ENCODE results near the gene GAPDHS.

Gene GAPDHS

DNA sequence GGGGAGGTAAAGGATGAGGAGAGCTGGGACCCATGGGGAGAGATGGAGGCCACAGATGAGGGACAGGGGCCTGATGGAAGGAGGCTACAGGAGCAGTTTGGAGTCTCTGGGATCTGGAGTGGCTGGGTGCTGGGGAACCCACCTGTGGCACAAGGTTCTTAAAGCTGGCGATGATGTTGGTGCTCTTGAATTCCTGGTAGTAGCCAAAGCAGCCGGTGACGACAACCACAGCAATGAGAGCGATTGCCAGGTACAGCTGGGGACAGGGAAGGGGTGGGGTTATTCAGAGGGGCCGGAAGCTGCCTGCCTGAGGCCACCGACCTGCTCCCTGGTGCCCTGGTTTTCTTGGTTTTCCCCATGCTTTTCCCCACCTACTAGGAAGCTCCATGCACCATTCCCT lies 27.4 kb downstream of the GAPDHS start:
- peaks cover 50% of the 10 kb centered on the region for H3K27me3 ChIP-seq (ENCODE audit: insufficient read depth, low read length)
- no peak overlapping the region for H3K4me3 ChIP-seq (ENCODE audit: low read length)
- no peaks in the 10 kb centered on the region for H3K9me3 ChIP-seq (ENCODE audit: insufficient read depth, low read depth, low read length)
- no peaks in the 10 kb centered on the region for H3K36me3 ChIP-seq (ENCODE audit: insufficient read depth, low read depth, low read length)
- H3K27ac ChIP-seq (ENCODE audit: low read length), result no peak overlapping the region
- H3K9ac ChIP-seq (ENCODE audit: low read depth, low read length), result no peak overlapping the region
- no peaks in the 10 kb centered on the region for H3K4me1 ChIP-seq (ENCODE audit: insufficient read depth, low read length)

DNA sequence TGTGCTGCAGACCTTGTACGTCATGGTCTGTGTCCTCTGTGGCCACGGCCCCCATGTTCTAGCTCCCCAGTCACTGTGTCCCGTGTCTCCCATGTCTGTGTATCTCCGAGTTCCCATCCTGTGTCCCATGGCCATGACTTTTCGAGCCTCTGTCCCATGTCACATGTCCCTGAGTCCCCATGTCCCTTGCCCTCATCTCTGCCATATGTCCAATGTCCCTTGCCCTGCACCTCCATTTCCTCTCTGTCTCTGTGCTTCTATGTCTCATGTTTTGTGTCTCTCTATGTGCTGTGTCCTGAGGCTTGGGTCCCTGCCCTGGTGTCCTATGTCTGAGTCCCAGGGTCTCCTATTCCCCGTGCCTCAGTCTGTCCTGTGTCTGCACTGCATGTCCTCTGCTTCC lies 28.2 kb downstream of the GAPDHS start:
- Histone ChIP-seq H3K9ac (ENCODE audit: low read depth, low read length) (no peak overlapping the region), H3K4me1 (ENCODE audit: insufficient read depth, low read length) (no peaks in the 10 kb centered on the region), H3K27me3 (ENCODE audit: insufficient read depth, low read length) (peaks cover 43% of the 10 kb centered on the region), H3K9me3 (ENCODE audit: insufficient read depth, low read depth, low read length) (no peaks in the 10 kb centered on the region), H3K4me3 (ENCODE audit: low read length) (no peak overlapping the region), H3K27ac (ENCODE audit: low read length) (no peak overlapping the region), H3K36me3 (ENCODE audit: insufficient read depth, low read depth, low read length) (no peaks in the 10 kb centered on the region)

DNA sequence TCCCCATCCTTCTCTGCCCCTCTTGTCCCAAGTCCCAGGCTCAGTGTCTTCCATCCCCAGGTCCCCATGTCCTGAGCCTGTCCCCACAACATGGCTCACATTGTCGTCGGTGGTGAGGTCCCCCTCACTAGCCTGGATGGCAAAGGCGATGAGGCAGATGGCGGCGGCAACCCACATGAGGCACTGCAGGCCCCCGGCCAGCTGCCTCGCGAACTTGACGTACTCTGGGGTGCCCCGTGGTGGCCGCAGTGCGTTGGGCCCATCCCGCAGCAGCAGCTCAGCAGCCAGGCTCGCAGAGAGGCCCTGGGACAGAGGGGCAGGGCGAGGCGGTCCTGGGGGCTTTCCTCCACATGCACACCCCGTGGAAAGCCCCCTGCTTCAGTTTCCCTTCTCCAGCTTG lies 29.1 kb downstream of the GAPDHS start:
- H3K27me3 ChIP-seq (ENCODE audit: insufficient read depth, low read length), result peaks cover 34% of the 10 kb centered on the region

DNA sequence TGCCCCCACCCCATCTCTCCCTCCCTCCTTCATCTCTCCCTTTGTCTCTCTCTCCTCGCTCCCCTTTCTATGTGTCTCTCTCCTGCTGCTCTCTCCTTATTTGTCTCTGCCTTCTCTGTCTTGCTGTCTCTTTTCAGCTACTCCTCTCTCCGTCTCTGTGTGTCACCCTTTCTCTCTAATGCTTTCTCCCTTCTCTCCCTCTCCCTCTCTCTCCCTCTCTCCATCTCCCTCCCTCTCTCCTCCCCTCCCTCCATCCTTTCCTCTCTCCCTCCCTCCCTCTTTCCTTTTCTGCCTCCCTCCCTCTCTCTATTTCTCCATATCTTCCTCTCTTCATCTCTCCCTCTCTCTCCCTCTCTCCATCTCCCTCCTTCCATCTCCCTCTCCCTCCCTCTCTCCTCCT lies 29.5 kb downstream of the GAPDHS start:
- H3K27me3 ChIP-seq (ENCODE audit: insufficient read depth, low read length), result peaks cover 32% of the 10 kb centered on the region
- H3K9me3 ChIP-seq (ENCODE audit: insufficient read depth, low read depth, low read length), result no peaks in the 10 kb centered on the region
- no peak overlapping the region for H3K9ac ChIP-seq (ENCODE audit: low read depth, low read length)
- no peaks in the 10 kb centered on the region for H3K36me3 ChIP-seq (ENCODE audit: insufficient read depth, low read depth, low read length)
- no peaks in the 10 kb centered on the region for H3K4me1 ChIP-seq (ENCODE audit: insufficient read depth, low read length)
- H3K4me3 ChIP-seq (ENCODE audit: low read length), result no peak overlapping the region
- H3K27ac ChIP-seq (ENCODE audit: low read length), result no peak overlapping the region

More for the DNA sequence above, 29.1 kb downstream of the GAPDHS start:
- H3K9ac ChIP-seq (ENCODE audit: low read depth, low read length), result no peak overlapping the region
- no peaks in the 10 kb centered on the region for H3K36me3 ChIP-seq (ENCODE audit: insufficient read depth, low read depth, low read length)
- H3K4me3 ChIP-seq (ENCODE audit: low read length), result no peak overlapping the region
- H3K9me3 ChIP-seq (ENCODE audit: insufficient read depth, low read depth, low read length), result no peaks in the 10 kb centered on the region
- no peaks in the 10 kb centered on the region for H3K4me1 ChIP-seq (ENCODE audit: insufficient read depth, low read length)
- H3K27ac ChIP-seq (ENCODE audit: low read length), result no peak overlapping the region

DNA sequence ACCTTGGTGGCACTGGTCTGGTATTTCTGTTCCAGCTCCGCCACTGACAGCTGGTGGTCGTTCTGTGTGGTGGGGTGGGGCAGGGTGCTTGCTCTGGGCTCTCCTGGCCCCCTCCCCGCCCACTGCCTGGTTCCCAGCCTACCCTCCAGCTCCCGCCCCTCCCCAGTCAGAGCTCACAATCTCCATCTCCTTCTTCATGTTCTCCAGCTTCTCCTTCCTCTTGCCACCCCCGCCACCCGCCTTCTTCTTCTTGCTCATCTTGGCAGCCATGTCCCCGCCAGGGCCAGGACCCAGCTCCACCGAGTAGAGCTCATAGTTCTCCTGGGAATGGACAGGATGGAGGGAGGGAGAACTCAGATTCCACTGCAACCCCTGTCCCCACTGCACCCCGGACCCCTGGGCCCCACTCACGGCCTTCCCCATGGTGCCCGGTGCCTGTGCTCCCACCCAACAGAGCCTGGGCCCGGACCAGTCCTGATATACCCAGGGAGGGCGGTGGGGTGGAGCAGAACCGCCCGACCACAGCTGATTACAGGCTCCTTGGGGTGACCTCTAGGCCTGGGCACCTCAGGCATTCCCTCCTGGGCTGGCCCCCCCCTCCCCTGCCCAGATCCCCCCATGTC lies 30.1 kb downstream of the GAPDHS start, which contains the start of gene ATP4A:
ATP4A (minus strand) TSS at position 452 of the 623 bp plus-strand sequence; CDS start at position 423, 29 bp downstream.
- Histone ChIP-seq H3K4me1 (ENCODE audit: insufficient read depth, low read length) (no peaks in the 10 kb centered on the region), H3K9ac (ENCODE audit: low read depth, low read length) (no peak within 1 kb of the TSS), H3K9me3 (ENCODE audit: insufficient read depth, low read depth, low read length) (no peaks in the 10 kb centered on the region), H3K36me3 (ENCODE audit: insufficient read depth, low read depth, low read length) (no peaks in the 10 kb centered on the region), H3K4me3 (ENCODE audit: low read length) (no peak within 1 kb of the TSS), H3K27ac (ENCODE audit: low read length) (no peak within 1 kb of the TSS), H3K27me3 (ENCODE audit: insufficient read depth, low read length) (peaks cover 31% of the 10 kb centered on the region)

DNA sequence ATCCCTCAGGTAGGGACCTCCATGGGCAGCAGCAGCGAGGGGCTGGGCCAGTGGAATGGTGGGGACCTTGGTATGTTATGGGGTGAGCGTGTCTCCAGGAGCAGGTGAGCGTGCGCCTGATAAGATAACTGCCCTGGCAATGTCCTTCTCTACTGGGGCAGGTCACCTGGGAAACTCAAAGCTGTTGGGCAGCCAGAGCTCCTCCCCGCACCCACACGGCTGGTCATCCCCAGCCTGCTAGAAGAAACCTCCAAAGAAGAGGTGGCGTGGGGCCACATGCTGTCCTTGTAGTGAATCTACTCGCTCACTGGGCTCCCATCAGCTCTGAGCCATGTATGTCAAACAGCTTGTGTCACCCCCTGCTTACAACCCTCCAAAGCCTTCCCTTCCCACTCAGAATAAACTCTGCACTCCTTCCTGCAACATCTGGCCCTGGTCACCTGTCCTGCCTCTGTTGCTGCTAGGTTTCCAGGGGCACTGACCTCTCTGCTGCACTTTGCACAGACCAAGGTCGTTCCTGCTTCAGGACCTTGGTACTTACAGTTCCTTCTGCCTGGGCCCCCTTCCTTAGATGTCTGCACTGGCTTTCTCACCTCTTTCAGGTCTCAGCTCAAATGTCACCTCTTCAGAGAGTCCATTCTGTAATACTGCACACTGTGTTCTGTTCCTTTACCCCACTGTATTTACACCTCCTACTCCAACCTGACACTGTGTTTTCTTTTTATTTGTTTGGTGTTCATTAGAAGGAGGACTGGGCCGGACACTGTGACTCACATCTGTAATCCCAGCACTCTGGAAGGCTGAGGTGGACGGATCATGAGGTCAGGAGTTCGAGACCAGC lies 32.0 kb downstream of the GAPDHS start:
- no peak overlapping the region for H3K4me3 ChIP-seq (ENCODE audit: low read length)
- no peak overlapping the region for H3K9ac ChIP-seq (ENCODE audit: low read depth, low read length)
- peaks cover 12% of the 10 kb centered on the region; the same call in 1 of the 2 replicates for H3K27me3 ChIP-seq (ENCODE audit: insufficient read depth, low read length)
- no peak overlapping the region for H3K27ac ChIP-seq (ENCODE audit: low read length)
- no peaks in the 10 kb centered on the region for H3K4me1 ChIP-seq (ENCODE audit: insufficient read depth, low read length)
- H3K9me3 ChIP-seq (ENCODE audit: insufficient read depth, low read depth, low read length), result no peaks in the 10 kb centered on the region
- no peaks in the 10 kb centered on the region for H3K36me3 ChIP-seq (ENCODE audit: insufficient read depth, low read depth, low read length)

DNA sequence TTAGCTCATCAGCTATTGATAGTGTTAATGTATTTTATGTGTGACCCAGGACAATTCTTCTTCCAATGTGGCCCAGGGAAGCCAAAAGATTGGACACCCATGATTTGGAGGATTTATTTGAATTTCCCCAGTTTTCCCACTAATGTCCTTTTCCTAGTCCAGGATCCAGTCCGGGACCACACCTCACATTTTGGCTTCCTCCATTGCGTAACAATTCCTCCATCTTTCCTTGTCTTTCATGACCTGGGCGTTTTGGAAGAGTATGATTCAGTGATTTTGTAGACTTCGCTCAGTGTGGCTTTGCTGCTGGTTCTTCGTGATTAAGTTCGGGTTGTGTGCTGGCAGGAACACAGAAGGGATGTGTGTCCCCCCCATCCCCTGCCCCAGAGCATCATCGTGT lies 33.5 kb downstream of the GAPDHS start:
- no peaks in the 10 kb centered on the region for H3K4me1 ChIP-seq (ENCODE audit: insufficient read depth, low read length)
- H3K27ac ChIP-seq (ENCODE audit: low read length), result no peak overlapping the region
- H3K9me3 ChIP-seq (ENCODE audit: insufficient read depth, low read depth, low read length), result no peaks in the 10 kb centered on the region
- no peak overlapping the region for H3K4me3 ChIP-seq (ENCODE audit: low read length)
- H3K27me3 ChIP-seq (ENCODE audit: insufficient read depth, low read length), result peaks cover 3% of the 10 kb centered on the region; the same call in 1 of the 2 replicates
- H3K36me3 ChIP-seq (ENCODE audit: insufficient read depth, low read depth, low read length), result no peaks in the 10 kb centered on the region
- no peak overlapping the region for H3K9ac ChIP-seq (ENCODE audit: low read depth, low read length)

DNA sequence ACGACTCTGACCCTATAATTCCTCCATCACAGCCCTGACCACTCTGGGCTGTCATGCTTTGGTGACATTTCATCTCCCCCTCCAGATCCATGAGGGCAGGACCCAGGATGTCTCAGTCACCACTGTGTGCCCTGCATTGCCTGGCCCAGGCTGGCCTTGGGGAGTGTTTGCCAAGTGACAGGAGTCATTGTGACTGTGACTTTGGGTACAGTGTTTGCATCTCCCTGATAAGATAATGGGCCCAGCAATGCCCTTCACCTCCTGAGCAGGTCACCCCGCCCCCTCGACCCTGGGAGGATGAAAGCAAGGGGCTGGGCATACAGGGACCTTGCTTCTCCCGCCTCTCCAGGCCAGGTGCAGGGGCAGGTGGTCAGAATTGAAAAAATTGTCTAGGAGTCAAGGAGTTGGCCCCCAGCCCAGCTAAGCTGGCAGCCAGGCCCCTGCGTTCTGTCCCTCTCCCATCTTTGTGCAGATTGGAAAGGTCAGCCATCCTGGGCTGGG lies 36.1 kb downstream of the GAPDHS start:
- Histone ChIP-seq H3K9ac (ENCODE audit: low read depth, low read length) (no peak overlapping the region), H3K36me3 (ENCODE audit: insufficient read depth, low read depth, low read length) (no peaks in the 10 kb centered on the region), H3K4me3 (ENCODE audit: low read length) (no peak overlapping the region), H3K4me1 (ENCODE audit: insufficient read depth, low read length) (no peaks in the 10 kb centered on the region), H3K27me3 (ENCODE audit: insufficient read depth, low read length) (no peaks in the 10 kb centered on the region), H3K27ac (ENCODE audit: low read length) (no peak overlapping the region), H3K9me3 (ENCODE audit: insufficient read depth, low read depth, low read length) (no peaks in the 10 kb centered on the region)

DNA sequence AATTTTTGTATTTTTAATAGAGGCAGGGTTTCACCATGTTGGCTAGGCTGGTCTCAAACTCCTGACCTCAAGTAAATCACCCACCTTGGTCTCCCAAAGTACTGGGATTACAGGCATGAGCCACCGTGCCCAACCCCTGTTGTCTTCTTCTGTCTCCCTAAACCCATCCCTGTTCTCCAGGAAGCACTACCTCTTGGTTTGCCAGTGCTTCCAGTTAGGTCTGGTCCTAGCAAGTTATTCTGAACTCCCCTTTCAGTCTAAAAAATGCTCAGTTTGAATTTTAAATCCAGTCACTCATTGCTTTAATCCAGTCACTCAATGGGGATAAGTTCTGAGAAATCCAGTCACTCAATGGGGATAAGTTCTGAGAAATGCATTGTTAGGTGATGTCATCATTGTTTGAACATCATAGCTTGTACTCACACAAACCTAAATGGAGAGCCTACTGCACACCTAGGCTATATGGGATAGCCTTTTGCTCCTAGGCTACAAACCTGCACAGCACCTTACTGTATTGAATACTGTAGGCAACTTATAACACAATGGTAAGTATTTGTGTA lies 38.2 kb downstream of the GAPDHS start:
- peaks cover 11% of the 10 kb centered on the region for H3K9me3 ChIP-seq (ENCODE audit: insufficient read depth, low read depth, low read length)
- H3K4me1 ChIP-seq (ENCODE audit: insufficient read depth, low read length), result no peaks in the 10 kb centered on the region
- no peaks in the 10 kb centered on the region for H3K27me3 ChIP-seq (ENCODE audit: insufficient read depth, low read length)
- no peak overlapping the region for H3K27ac ChIP-seq (ENCODE audit: low read length)
- no peak overlapping the region for H3K4me3 ChIP-seq (ENCODE audit: low read length)
- no peaks in the 10 kb centered on the region for H3K36me3 ChIP-seq (ENCODE audit: insufficient read depth, low read depth, low read length)
- H3K9ac ChIP-seq (ENCODE audit: low read depth, low read length), result no peak overlapping the region

DNA sequence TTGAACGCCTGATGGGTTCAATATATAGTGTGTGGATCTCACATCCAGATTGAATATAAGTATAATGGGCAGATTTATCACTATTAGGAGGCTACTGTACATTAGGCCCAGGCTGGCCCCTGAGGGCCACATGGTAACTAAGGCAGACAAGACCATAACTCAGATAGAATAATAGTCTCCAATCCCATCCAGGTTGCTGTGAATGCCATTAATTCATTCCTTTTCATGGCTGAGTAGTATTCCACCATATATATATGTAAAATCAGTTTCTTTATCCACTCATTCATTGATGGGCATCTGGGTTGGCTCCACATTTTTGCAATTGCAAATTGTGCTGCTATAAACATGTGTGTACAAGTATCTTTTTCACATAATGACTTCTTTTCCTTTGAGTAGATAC lies 44.7 kb downstream of the GAPDHS start:
- H3K36me3 ChIP-seq (ENCODE audit: insufficient read depth, low read depth, low read length), result no peaks in the 10 kb centered on the region
- no peaks in the 10 kb centered on the region for H3K4me1 ChIP-seq (ENCODE audit: insufficient read depth, low read length)
- peaks cover 20% of the 10 kb centered on the region for H3K9me3 ChIP-seq (ENCODE audit: insufficient read depth, low read depth, low read length)
- no peak overlapping the region for H3K27ac ChIP-seq (ENCODE audit: low read length)
- H3K9ac ChIP-seq (ENCODE audit: low read depth, low read length), result no peak overlapping the region
- no peak overlapping the region for H3K4me3 ChIP-seq (ENCODE audit: low read length)
- no peaks in the 10 kb centered on the region for H3K27me3 ChIP-seq (ENCODE audit: insufficient read depth, low read length)

DNA sequence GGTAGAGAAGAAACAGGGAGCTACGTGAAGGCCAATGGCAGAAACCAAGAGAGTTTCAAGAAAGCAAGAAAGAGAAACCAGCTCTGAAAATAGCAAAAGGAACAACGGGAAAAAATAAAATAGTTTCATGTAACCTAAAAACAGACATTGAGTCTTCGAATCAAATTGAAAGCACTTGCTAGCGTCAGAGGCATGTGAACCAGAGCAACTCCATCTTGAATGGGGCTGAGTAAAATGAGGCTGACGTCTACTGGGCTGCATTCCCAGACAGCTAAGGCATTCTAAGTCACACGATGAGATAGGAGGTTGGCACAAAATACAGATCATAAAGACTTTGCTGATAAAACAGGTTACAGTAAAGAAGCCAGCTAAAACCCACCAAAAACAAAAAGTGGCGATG lies 45.5 kb downstream of the GAPDHS start:
- Histone ChIP-seq H3K4me1 (ENCODE audit: insufficient read depth, low read length) (no peaks in the 10 kb centered on the region), H3K36me3 (ENCODE audit: insufficient read depth, low read depth, low read length) (no peaks in the 10 kb centered on the region), H3K9ac (ENCODE audit: low read depth, low read length) (no peak overlapping the region), H3K27me3 (ENCODE audit: insufficient read depth, low read length) (no peaks in the 10 kb centered on the region), H3K4me3 (ENCODE audit: low read length) (no peak overlapping the region), H3K9me3 (ENCODE audit: insufficient read depth, low read depth, low read length) (peaks cover 20% of the 10 kb centered on the region), H3K27ac (ENCODE audit: low read length) (no peak overlapping the region)

Measured in iPS-20b (cell line).